SH-SY5Y (cell line): Measurements from ENCODE around the gene CACNG7.

Experiments
- GATA2 ChIP-seq: IDR thresholded peaks from 2 replicates; pipeline ENCODE4 v1.6.1; 2011; ENCODE audit warnings: mild to moderate bottlenecking, low read depth, low read length
- GATA3 ChIP-seq: IDR thresholded peaks from 2 replicates; pipeline ENCODE4 v1.6.1; 2011; ENCODE audit warnings: low read depth, mild to moderate bottlenecking, low read length, moderate library complexity

DNA sequence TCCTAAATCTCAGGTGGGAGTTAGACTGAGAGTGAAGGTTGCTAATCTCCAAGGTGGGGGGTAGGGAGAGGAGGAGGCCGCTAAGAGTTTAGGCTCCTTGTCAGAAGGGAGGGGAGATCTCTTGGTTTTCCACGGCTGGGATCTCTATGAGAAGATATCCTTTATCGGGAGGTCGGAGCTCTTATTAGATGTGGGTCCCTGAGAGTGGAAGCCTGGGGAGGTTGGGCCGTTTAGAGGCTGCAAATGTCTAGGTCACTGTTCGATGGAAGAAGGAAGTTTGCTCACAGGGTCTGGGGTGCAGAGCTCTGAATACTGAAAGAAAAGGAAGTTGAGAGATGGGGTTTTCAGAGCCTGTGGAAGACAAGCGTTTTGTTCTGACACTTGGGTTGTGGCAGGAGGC lies 37.6 kb upstream of the CACNG7 start:
- TF ChIP-seq GATA2 (no peak), GATA3 (no peak)
